GM21825 (cell line): ENCODE results near the gene SOX1.

Experiments used
- ATAC-seq: cut with Tn5 transposase; IDR thresholded peaks from one replicate; pipeline ENCODE4 v1.9.1; 2021; ENCODE audit warnings: mild to moderate bottlenecking, moderate library complexity; ENCODE audit not compliant: unreplicated experiment

Gene SOX1

DNA sequence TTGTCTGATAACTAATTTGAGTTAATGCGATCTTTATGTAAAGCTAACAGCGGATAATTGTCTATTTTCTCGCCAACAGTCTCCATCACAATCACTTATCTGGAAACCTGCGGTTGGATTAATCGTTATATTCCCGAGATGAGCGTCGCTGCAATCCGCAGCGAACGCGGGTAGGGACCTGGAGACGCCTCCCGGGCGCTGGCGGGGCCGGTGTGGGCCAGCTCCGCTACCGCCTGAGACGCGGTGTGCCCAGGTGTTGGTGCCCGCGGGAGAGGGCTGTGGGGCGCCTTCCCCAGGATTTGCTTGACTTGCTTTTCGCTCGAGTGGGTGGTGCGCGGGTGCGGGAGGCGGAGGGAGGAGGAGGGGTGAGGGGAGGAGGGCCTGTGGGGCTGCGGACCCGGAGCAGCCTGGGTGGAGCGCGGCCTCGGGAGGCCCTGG, 38.3 kb downstream of the SOX1 start:
- no peak for ATAC-seq

DNA sequence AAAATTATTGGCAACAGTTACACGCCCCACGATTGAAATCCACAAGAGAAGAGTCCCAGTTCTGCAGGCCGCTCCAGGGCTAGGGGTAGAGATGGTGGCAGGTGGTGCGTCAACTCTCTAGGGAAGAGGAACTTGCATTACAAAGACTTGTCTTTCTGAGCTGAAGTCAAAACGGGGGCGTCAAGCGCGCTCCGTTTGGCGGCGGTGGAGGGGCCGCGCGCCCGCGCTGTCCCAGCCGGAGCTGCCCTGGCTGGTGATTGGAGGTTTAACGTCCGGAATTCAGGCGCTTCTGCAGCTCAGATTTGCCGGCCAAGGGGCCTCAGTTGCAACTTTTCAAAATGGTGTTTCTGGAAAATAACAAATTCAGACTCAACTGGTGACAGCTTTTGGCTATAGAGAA, 38.9 kb downstream of the SOX1 start:
- ATAC-seq = no peak

DNA sequence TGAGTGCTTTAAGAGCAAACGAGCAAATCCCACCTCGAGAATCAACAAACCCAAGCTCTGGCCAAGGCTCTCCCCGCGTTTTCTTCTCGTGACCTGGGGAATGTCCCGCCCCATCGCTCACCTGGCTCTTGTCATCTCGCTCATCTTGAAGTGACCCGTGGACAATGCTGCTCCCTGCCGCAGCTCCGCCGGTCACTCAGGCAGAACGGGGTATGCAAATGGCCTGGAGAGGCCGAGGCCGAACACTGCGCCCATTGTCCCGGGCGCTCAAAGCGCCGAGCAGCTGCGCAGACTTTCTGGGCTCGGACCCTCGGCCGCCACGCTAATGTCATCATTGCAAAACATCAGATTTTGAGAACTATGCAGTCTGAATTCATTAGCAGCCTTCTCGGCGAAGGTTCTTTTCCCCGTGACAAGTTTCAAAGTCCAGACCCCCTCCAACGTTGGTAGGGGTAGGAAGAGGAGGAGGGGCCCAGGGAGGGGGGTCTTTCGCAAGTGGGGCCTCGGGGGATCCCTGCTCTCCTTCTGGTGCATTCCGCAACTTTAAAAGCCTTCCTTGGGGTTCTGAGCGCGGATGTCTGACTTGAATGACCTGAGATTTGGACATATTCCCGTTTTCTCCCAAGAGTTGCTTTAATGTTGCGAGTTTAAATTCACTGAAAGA, 39.7 kb downstream of the SOX1 start:
- ATAC-seq = no peak

DNA sequence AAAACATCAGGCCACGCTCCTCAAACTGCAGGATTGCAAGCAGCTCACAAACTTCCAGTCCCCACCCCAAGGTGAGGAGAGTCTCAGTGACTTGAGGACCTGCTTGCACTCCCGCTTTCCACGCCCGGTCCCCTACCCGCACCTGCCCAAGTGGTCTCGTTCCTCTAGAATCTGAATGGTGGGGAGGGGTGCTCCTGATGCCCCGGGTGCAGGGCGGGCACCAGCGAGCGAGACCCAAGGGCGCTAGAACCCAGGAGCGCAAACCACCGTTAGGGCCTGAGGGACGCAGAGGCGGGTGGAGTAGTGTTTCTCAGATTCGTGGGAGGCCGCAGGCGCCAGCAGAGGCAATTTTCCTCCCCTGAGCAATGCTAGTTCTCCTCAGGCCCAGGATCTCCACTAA, 40.3 kb downstream of the SOX1 start:
- ATAC-seq = no peak

DNA sequence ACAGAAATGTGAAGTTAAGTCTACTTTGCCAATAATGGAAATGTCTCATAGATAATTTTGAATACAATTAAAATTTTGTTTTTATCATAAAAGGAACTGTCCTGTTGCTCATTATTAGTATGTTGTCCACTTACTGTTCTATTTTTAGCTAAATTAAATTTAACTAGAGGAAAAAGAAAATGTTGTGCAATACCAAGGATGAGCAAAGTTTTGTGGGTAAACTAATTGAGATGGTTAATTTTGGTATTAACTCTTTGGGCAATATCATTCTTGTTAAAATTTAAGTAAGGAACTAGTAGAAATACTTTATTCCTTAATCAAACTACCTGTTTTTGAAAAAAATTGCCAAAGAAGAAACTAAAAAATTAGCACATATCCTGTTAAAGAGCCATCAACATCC, 43.5 kb downstream of the SOX1 start:
- ATAC-seq = no peak

DNA sequence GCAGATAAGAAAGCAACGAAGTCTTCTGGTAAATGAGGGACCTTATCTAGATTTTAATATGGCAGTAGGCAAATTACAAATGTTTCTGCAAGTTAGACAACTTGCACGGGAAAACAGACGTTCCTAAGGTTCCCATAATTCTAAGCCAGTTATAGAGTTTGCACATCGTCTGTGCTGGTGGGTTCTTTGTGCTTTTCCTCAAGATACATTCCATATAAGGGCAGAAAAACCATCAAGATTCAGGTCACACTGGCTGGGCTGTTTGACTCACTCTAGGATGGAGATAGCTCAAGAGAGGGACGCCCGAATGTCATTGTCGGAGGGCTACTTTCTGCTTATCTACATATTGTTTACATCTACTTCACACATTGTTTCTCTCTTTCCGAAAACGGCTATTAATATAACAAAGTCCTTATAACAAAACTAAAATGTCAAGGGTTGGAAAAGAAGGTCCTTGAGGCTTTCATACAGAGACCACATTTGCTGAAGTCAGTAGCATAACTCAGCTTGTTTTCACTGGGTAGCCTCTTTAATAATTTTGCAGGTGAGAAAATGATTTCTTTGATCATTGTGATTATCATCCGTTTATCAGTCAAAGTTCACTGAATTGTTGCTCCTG, 44.4 kb downstream of the SOX1 start:
- ATAC-seq = no peak

DNA sequence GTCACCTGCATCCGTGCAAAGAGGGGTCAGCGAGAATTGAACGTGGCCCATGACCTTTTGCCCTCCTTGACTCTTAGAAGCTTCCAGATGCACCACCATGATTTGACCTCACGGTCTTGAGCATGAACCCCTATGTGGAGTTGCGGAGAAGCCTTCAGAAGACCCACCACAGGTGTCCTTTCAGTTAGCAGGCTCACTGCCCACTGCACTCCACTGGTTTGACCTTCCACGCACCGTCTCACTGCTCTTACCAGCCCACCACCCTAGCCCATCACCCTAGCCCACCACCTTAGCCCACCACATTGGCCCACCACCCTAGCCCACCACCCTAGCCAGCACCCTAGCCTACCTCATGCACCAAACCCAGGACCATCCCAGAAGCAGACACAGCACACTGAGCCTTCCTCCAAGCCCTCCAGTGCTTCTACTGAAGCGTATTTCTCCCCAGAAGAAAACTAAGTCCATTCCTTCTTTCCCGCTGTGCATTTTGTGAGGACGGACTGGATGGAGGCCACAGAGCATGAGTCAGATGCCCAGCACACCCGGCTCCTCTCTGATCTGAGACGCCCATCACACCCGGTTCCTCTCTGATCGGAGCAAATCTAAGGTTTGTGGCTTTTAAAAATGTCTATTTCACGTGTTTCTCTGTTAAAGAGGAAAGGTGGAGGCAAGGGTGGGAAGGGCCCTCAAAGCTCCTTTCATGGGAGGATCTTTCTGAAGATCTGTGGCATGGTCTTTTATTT, 45.8 kb downstream of the SOX1 start:
- no peak for ATAC-seq

DNA sequence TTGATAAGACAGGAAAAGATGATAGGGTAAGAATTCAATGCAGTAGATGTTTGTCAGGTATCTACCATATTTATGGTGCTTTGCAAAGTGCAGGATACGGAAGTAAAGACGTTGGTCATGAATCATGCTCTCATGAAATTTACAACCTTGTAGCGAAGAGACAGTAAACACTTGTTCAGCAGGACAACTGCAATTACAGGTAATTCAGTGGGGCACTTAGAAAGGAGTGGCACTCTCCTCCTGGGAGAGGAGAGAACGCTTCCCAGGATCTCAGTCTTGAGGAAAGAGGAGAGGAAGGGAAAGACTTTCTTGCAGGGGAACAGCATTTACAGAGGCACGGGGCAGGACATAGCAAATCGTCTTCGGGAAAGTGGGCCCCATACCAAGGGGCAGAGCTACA, 46.4 kb downstream of the SOX1 start:
- ATAC-seq = no peak

DNA sequence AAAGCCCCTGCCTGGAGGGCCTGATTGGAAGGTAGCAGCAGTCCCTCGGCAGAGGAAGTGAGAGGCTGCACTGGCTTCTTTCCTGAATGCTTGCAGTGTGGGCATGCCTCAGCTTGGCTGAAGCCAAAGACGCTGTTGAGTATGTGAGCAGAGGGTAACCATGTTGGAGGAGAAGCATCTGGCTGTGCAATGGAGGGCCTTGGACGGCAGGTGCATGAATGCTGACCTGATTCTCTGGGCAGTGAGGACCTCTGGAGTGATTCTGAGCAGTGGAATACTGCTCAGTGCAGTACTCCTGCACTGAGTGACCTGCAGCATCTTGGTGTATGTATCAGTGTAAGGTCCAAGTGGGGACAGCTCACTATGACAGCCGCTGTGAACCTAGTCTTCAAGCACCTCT, 46.9 kb downstream of the SOX1 start:
- no peak for ATAC-seq

DNA sequence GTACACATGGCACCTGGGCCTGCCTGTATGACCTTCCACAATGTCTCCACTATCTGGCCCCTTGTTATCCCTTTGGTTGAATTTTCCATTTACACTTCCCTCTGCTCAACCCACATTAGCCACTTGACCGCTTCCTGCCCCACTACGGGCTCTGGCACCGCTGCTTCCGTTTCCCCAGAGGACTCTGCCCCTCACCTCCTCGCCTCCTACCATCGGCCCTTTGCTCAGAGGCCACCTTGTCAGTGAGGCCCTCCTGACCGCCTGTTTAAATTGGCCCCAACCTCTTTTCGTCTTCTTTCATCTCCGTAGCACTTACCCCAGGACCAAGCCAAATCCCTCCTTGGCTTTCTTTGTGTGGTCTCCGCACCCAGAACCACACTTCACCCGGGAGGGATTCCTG, 47.4 kb downstream of the SOX1 start:
- ATAC-seq = no peak

DNA sequence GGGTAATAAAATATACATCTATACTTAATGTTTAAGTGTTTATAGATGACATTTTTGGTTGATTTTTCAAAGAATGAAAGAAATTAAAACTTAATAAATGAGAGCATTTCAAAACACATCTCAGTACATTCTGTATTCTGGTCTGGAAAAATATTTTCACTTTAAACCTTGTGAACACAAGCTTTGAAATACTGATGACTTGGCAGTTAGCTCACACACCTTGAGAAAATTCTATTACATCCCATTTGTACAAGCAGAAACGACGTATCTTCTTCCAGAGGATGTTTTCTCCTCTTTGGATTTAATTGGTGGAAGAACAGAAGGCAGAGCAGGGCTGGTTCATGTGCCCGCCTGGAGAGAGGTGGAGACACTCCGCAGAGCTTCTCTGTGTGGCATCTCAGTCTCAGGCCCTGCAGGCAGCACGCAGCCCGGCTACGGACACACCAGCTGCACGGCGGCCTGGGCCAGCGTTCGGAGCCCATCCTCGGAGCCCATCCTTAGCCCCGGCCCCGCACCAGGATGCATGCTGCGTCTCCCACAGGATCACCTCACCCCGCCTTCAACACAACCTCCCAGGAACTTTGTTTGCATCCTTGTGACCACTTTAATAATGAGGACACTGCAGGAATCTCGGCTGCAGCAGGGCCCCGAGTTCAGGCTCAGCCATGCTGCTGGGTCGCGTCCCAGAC, 48.6 kb downstream of the SOX1 start:
- no peak for ATAC-seq

DNA sequence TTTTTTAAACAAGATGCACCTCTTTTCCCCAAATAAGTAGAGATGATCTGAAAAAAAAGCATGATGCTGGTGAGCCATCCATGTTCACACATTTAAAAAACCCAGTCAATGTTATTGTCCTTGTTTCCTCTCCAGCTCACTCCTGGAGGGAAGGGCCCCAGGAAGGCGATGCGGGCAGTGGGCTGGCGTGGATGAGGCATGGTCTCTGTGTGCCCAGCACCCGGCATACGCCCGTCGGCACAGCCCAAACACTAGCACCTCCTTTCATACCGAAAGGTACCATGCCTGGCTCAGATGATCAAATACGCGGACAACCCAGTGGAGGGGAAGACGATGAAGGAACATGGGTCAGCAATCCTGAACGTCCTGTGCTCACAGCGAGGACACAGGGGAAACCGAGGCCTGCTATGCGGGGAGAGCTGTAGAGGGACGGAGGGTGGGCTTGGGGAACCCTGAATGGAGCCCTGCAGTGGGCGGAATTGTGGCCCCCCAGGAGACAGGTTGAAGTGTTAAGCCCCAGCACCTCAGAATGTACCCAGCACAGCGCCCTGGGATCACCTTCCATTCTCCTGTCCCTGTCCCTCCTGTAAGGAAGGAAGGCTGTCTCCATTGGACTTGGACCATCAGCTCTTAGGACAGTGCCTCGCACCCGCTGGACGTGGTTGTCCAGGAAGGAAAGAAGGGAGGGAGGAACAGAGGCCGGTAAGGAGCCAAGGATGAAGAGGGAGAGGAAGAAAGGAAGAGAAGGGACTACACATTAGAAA, 49.4 kb downstream of the SOX1 start:
- no peak for ATAC-seq

DNA sequence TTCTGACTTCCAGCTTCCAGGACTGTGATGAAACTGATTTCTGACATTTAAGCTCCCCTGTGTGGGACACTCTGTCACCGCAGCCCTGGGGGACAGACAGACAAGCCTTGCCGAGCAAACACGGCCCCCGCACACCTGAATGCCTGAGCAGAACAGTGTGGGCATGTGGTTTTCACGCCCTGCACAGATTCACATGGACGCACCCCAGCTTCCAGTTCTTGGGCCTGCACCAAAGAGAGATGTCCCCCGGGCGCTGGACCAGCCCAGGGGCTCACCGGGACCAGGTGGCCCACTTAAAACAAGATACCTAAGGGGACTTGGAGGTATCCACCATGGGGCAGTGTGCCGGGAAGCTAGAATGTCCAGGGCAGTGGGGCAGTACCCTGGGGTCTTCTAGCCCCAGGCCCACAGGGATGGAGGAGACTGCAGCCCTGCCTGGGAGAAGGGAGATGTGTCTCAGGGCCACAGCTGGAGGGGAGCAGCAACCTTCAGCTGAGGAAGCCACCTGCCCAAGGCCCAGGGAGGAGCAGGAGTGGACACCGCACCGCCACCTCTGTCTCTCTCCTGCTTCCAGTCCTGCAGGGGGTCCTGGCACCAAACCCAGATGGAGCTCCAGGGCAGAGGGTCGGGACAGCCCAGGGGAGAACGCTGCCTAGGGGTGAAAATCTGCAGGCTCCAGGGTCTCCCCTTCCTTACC, 50.5 kb downstream of the SOX1 start:
- ATAC-seq = no peak

DNA sequence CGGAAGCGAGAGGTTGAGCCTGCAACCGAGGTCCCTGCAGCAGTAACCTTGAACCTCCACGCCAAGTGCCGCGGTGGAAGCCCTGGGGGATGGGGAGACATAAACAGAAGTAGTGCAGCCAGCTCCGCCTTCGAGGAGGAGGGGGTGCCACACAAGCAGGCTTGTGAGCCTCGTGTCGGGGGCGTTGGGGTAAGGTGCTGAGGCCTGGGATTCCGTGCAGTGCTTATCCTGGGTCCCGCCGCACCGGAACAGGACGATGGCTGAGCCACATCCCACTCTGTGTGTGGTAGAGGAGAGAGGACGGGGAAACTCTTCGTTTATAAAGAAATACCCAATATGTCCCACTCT, 51.0 kb downstream of the SOX1 start:
- no peak for ATAC-seq

DNA sequence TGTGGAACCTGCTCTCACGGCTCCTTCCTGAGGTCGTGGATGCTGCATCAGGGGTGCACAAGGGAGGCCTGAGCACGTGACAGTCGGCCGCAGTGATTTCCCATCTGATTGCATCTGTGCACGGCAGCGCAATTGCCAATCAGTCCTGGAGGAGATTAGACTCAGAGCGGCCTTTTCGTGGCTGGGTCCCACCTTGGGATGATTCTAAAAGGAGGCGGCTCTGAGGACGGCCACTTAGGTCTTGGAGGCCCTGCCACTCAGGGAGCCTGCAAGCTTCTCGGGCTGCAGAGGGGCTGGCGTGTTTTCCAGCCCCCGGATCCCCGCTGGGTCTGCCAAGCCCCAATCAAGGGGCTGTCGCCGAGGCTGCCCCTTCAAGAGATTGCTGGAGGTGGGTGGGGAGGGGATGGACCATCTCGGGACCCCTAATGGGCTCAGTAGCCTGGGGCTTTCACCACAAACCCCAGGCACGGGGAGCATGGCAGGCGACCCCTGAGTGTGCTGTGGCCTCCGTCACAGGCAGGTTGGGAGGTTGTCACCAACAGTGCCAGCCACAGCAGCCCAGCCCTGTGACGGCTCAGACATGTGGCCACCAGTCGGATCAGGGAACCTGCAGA, 51.6 kb downstream of the SOX1 start:
- no peak for ATAC-seq

DNA sequence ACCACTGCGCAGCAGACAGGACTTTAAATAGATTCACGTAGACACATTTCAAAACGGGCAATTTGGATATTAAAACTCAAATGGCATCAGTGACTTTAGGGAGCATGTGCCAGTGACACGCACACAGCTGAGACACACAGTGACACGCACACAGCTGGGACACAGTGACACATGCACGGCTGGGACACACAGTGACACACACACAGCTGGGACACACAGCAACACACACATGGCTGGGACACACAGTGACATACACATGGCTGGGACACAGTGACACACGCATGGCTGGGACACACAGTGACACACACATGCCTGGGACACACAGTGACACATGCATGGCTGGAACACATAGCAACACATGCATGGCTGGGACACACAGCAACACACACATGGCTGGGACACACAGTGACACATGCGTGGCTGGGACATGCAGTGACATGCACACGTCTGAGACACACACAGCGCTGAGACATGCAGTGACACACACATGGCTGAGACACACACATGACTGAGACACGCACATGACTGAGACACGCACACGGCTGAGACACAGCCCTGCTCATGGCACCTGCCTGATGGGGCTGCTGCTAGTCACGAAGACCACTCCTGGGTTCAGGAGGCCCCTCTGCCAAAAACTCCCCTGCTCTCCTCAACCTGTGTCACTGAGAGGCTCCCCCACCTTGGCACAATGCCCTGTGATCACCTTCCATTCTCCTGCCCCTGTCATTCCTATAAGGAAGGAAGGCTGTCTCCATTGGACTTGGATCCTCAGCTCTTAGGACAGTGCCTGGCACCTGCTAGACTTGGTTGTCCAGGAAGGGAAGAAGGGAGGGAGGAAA, 52.5 kb downstream of the SOX1 start:
- ATAC-seq = no peak

DNA sequence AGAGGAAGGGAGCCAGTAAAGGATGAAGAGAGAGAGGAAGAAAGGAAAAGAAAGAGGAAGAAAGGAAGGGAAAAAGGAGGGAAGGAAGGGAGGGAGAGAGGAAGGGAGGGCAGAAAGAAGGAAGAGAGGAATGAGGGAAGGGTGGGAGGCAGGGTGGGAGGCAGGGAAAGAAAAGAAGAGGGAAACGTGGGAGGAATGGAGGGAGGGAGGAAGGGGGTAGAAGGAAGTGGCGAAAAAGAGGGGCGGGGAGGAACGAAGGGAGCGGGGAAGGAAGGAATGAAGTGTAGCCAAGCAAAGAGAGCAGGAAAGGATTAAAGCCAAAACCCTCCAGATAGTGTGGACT, 53.1 kb downstream of the SOX1 start:
- no peak for ATAC-seq
